ENCODE data around the gene LZTR1. TPM values are rescaled to one million over a fixed set of nuclear protein-coding genes. Genes with fewer than 3 reads are reported as not detected.

LZTR1 gene
- total and polyA plus RNA-seq, 9 donors = 28.2 to 73.4 (median 50.0) TPM

- Histone ChIP-seq H3K27me3 (no peaks in the 10 kb centered on the region), H3K9me3 (no peaks in the 10 kb centered on the region), H3K36me3 (no peaks in the 10 kb centered on the region), H3K4me3 (no peak overlapping the region), H3K4me1 (ENCODE audit: insufficient read depth) (peaks cover 17% of the 10 kb centered on the region), H3K27ac (peak overlapping the region in 1 of 2 donors; percentile 19)
- 74 to 84% (median 83%) methylated on average over 4 of the region's 4 CpGs for WGBS, 3 donors
- intact Hi-C loops (cut with DNase I) = loop anchor here in 1 of 4 donors (5.0 kb wide), 1 partner anchor 67 kb away; the partner anchor contains the start of gene LRRC74B
- TF ChIP-seq CTCF (IDR thresholded peaks at IDR 0.05) (no peak), EP300 (IDR thresholded peaks at IDR 0.05) (no peak), POLR2A (IDR thresholded peaks at IDR 0.05) (no peak)
- DNase-seq = no peak
These were observed 1.6 kb upstream of the LZTR1 start for GRCh38 chr22:20980523-20980922.

GRCh38 chr22:20980938-20981722 lies 967 bp upstream of the LZTR1 start:
- WGBS, 3 donors = 41 to 51% (median 44%) methylated on average over 10 of the region's 10 CpGs

GRCh38 chr22:20982563-20982882 lies 426 bp downstream of the LZTR1 start:
- Histone ChIP-seq H3K4me1 (ENCODE audit: insufficient read depth) (peaks cover 17% of the 10 kb centered on the region), H3K27me3 (no peaks in the 10 kb centered on the region), H3K9me3 (no peaks in the 10 kb centered on the region), H3K27ac (peak overlapping the region in 1 of 2 donors; percentile 87), H3K4me3 (peak overlapping the region; percentile 84), H3K36me3 (no peaks in the 10 kb centered on the region)
- no peak for DNase-seq
- intact Hi-C loops (cut with DNase I) = loop anchor here in 1 of 4 donors (5.0 kb wide), 1 partner anchor 65 kb away; the partner anchor contains the start of gene LRRC74B
- 0 to 1% (median 0%) methylated on average over 12 of the region's 12 CpGs for WGBS, 3 donors
- TF ChIP-seq CTCF (IDR thresholded peaks at IDR 0.05) (no peak), POLR2A (IDR thresholded peaks at IDR 0.05) (no peak), EP300 (IDR thresholded peaks at IDR 0.05) (no peak)

More at GRCh38 chr22:20980938-20981722, 967 bp upstream of the LZTR1 start:
- peak overlapping the region; percentile 82 to 87 for H3K27ac ChIP-seq
- intact Hi-C loops (cut with DNase I) = loop anchor here in 1 of 4 donors (5.0 kb wide), 1 partner anchor 66 kb away; the partner anchor contains the start of gene LRRC74B
- peaks cover 17% of the 10 kb centered on the region for H3K4me1 ChIP-seq (ENCODE audit: insufficient read depth)
- peak overlapping the region; percentile 84 for H3K4me3 ChIP-seq
- no peaks in the 10 kb centered on the region for H3K36me3 ChIP-seq
- H3K9me3 ChIP-seq = no peaks in the 10 kb centered on the region
- DNase-seq = no peak
- no peaks in the 10 kb centered on the region for H3K27me3 ChIP-seq
- no peak for TF ChIP-seq POLR2A (IDR thresholded peaks at IDR 0.05)
- TF ChIP-seq CTCF (IDR thresholded peaks at IDR 0.05) = no peak

GRCh38 chr22:20983081-20983771 lies 1.1 kb downstream of the LZTR1 start:
- Histone ChIP-seq H3K27ac (no peak overlapping the region), H3K9me3 (no peaks in the 10 kb centered on the region), H3K4me3 (peak overlapping the region; percentile 84), H3K4me1 (ENCODE audit: insufficient read depth) (peaks cover 17% of the 10 kb centered on the region), H3K36me3 (no peaks in the 10 kb centered on the region), H3K27me3 (no peaks in the 10 kb centered on the region)
- intact Hi-C loops (cut with DNase I) = loop anchor here in 1 of 4 donors (5.0 kb wide), 1 partner anchor 64 kb away; the partner anchor contains the start of gene LRRC74B
- DNase-seq = no peak
- WGBS, 3 donors = 62 to 69% (median 65%) methylated on average over 5 of the region's 5 CpGs
- no peak for TF ChIP-seq EP300 (IDR thresholded peaks at IDR 0.05)
- TF ChIP-seq POLR2A (IDR thresholded peaks at IDR 0.05) = no peak
- no peak for TF ChIP-seq CTCF (IDR thresholded peaks at IDR 0.05)
